Prostate gland (tissue), 2 donors: Measurements from ENCODE around the gene PKHD1.

ENCODE experiments used
- CTCF ChIP-seq, 4 experiments: fragments of 200-600 bp in 2 of 4; fragments of 450-650 bp in 2 of 4; sonication (generic) in 2 of 4; IDR thresholded peaks; 1 replicate in 3 of 4; 2 replicates in 1 of 4; pipeline ENCODE4 v1.5.1; 2016 to 2019; ENCODE audit warnings: antibody characterized with exemption in 4 of 4, mild to moderate bottlenecking in 2 of 4, moderate library complexity in 2 of 4
- POLR2A ChIP-seq: fragments of 450-650 bp; IDR thresholded peaks from one replicate; pipeline ENCODE4 v1.6.1; 2016; ENCODE audit warnings: antibody characterized with exemption, mild to moderate bottlenecking
- POLR2AphosphoS5 ChIP-seq: sonication (generic); formaldehyde crosslinking; IDR thresholded peaks from one replicate; pipeline ENCODE4 v1.6.1; 2017; ENCODE audit warnings: antibody characterized with exemption

GRCh38 chr6:52042141-52042885, 45.1 kb downstream of the PKHD1 start:
- TF ChIP-seq POLR2A (no peak), CTCF (IDR thresholded peaks at IDR 0.05) (no peak), POLR2AphosphoS5 (no peak)
